ENCODE measurements around the gene VSTM4.
A peak's percentile ranks its signal among the peaks of the same experiment; 100 is the strongest.

The VSTM4 gene

GRCh38 chr10:49090696-49091380 is 24.5 kb downstream of the VSTM4 start:
- DNase-seq = no peak

DNA sequence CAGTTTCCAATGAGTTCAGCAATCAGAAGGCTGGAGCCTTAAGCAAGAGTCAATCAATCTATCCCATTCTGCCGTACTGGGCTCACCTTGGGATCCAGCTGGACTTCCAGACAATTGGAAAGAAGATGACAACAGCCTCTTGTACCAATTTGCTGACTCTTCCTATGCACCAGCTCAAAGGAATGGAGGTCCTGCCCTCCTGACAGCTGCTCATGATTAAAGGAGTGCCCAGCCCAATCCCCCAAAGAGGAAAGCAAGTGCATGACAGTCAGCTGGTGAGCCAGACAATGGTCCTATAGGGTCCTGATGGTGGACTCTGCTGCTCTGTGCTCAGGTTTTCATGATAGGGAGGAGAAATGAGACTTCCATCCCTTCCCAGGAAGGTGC is 25.1 kb downstream of the VSTM4 start:
- no peak for DNase-seq

DNA sequence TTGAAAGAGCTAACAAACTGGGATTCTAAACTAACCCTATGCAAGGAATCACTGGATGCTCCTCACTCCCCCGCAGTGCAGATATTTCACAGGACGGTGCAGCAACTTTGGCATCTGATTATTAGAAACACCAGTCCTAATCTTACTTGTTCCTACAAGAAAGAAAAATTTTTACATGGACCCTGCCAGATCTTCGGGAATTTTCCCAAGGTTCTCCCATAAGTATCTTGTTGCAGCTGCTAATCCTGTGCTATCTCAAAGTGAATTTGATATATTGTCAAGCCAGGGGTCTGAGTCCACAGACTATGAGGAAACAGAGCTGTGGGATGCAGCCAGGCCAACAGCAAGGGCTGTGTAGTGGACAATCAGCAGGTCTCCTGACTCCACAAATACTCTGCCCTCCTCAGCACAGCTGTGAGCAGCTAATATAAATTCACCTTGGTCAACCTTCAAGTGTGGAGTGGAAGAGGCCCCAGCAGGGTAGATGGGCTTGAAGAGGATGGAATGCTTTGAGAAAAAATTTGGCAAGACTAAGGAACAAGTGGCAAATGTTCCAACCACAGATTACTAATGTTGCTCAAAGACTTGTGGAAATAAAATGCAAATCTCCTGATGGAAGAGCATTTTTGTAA is 25.6 kb downstream of the VSTM4 start:
- DNase-seq = no peak

- DNase-seq = no peak
Observed at GRCh38 chr10:49089152-49089551, 26.2 kb downstream of the VSTM4 start.

DNA sequence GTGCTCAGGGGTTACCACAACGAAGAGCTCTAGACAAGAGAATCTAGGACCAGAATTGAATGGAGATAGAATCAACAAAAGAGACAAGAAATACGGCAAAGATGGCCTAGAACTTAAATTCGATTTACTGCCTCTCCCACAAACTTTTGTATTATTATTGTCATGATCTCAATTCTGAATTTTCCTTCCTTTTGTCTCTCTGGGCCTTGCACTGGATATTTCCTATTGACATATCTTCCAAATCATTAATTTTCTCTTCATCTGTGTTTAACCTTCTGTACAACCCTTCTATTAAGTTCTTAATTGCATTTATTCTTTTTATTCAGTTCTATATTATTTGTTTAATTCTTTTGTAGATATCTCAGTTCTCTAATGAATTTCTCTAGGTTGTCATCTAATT is 28.4 kb downstream of the VSTM4 start:
- no peak for DNase-seq

- no peak for DNase-seq
Observed at GRCh38 chr10:49083261-49083660, 32.1 kb downstream of the VSTM4 start.

GRCh38 chr10:49082766-49083165 is 32.6 kb downstream of the VSTM4 start:
- DNase-seq = no peak

- no peak for DNase-seq
Observed at GRCh38 chr10:49081547-49082275, 33.6 kb downstream of the VSTM4 start.

- no peak for DNase-seq
Observed at GRCh38 chr10:49080965-49081364, 34.4 kb downstream of the VSTM4 start.

DNA sequence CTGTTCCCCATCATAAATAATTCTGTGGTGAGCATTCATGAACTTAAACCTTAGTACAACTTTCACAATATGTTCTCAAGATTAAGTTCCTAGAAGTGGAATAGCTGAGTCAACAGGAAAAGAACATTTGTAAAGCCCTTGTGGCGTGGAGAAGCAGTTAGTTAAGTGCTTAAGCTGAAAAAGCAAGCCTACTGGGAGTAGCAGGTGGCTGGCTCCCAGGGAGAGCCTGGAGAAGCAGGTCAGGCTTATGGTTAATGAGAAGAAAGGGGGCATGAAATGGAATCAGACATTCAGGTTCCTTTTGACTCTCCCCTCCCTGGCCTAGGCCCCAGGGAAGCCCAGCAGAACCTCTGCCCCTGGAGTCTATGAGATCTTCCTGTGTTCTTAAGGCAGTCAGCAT is 35.3 kb downstream of the VSTM4 start:
- DNase-seq = no peak

DNA sequence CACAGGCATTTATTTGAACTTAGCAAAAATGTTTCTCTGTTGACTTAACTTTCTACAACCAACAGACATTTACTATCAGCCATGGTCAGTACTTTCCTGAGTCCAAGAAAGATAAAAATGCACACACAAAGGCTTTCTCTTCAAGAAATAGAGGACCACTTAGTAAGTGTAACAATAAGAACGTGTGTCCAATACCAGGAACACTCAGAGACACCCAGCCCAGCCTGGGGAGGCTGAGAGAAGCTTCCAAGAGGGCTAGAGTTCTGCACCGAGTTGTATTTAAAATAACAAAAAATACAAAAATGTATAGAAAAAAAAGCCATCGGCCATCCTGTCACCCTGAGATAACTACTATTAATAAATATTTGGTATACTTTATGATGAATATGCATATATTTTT is 35.8 kb downstream of the VSTM4 start:
- no peak for DNase-seq

DNA sequence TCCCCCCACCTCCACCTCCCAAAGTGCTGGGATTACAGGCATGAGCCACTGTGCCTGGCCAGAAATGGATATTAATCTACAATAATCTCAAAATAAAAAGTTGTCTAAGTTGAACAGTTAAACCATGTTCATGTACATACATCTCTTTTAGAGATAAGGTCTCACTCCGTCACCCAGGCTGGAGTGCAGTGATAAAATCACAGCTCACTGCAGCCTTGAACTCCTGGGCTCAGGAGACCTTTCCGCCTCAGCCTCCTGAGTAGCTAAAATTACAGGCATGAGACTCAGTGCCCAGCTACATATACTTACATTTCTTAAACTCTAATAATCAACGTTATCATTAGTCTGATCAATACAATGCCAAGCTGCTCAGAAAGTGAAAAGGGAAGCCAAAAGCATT is 36.2 kb downstream of the VSTM4 start:
- no peak for DNase-seq

DNA sequence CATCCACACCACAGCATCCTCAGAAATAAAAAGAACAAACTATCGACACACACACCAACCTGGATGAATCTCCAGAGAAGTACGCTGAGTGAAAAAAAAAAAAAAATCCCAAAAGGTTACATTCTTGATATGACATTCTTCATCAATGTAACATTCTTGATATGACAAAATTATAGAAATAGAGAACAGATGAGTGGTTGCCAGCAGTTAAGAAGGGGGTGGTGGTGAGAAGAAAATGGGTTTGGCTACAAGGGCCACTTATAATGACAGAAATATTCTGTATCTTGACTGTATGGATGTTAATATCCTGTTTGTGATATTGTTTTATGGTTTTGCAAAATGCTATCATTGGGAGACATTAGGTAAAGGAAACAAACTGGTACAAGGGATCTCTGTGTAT is 36.9 kb downstream of the VSTM4 start:
- no peak for DNase-seq

DNA sequence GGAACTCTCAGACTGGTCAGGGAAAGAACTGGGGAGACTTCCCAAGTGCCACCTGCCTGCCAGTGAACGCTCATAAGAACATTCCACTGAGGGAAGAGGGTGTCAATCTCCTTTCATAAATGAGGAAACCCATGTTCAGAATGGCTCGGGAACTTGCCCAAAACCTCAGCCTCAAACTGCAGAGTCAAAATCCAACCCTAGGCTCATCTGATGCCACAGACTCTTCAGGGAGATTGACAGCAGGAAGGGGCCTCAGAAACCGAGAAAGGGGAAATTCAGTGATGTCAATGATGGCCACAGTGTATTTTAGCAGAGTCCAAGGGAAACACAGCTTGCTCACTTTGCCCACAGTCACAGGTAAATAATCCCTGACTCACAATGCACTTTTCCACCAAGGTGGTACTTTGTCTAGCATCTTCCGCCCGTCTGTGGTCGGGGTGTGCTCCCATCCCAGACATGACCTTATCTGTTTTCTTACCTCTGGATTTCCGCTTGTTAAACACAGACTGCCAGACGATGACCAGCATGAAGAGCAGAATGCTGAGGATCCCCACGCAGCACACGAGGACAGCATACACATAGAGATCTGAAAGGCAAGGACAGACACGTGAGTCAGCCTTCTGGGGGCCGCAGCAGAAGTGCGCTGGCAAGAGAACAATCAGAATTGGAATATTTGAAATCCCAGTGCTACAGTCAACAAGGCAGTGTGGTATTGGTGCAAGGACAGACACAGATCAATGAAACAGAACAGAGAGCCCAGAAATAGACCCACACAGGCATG is 38.4 kb downstream of the VSTM4 start:
- peak in 1 of 2 experiments; percentile 20 for DNase-seq

GRCh38 chr10:49076319-49076718 is 39.0 kb downstream of the VSTM4 start:
- no peak for DNase-seq

DNA sequence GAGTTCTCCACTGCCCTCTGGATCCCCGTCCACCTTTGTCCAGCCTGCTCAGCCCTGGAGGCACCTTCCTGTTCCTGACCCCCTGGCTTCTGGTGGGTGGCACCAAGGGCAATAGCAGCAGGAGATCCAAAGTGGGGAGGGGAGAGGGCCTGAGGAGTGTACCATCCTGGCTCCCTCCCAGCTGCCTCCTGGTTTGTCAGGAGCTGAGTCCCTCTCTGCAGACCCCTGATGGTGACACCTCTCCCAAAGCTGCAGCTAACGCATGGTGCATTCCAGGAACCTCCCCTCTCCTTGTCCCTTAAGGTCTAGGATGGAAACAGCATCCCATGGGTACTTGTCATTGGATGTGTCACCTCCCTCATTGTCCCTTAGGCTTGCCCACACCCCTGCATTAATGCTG is 39.6 kb downstream of the VSTM4 start:
- no peak for DNase-seq

GRCh38 chr10:49074836-49075682 is 40.3 kb downstream of the VSTM4 start:
- no peak for DNase-seq

DNA sequence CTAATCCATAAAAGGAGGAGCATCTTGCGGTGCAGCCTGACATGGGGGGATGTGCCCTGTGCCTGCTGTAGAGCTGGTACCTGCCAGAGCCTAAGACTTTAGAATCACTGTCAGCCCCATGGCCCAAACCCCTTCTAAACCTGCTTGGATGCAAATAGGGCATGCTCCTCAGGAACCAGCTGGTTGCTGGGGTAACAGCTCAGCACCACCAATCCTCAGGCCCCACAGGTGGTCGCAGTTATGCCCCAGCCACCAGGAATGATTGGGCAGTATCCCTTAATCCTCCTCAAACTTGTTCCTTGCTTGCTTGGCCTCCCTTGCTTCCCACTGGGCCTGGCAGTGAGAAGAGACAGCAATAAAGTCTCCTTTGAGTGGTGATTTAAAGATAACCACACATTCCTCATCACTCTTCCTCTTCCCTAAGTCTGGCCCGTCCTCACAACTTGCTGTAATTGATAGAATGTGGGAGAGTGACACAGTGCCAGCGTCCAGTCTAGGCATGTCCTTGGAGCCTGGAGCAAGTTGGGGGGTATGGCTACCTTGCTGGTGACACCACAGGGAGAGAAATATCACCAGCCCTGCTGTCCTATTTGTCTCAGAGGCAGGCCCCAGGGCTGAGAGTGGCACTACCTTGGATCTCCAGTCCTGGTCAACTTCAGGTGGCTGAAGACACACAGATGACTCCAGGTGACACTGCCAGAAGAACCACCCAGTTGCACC is 43.0 kb downstream of the VSTM4 start:
- DNase-seq = no peak

- no peak for DNase-seq
Observed at GRCh38 chr10:49071160-49071761, 44.1 kb downstream of the VSTM4 start.

DNA sequence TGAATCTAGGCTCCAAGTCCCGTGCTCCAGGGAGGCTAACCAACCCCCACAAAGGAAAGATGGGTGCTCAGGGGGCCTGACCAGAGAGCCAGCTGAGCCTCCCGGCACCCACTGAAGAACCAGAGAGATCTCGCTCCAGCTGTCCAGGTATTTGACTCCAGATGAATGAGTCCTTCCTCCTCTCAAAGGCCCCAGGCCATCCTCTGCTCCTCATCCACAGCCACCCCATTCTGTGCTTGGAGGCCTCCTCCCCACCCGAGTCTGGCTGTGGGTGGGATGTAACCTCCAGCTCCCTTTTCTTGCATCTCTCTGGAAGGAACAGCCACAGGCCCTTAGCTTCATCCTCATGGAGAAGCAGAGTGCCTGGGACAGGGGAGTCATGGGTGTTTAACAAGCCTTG is 44.6 kb downstream of the VSTM4 start:
- DNase-seq = no peak

DNA sequence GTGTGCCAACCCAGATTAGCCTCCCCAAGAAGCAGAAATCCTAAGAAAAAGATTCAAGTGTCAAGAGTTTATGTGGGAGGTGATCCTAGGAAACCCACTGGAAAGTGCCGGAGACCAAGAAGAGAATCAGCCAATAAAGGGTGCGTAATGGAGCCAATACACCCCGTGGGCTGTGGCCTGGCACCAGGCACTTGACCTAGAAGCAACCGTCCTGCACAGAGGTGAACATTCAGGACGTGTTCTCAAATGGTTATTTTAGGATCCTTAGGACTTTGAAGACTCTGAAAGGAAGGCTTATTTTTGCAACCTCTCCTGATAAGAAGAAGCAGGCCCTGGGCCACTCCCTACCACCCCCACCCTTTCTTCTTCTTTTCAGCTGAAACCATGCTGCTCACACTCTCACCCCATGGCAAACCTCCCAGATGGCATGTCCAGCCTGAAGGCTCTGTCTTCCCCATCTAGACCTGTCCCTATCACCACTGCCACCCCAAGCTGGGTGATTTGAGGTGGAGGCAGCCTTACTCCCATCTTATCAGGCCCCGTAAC is 46.6 kb downstream of the VSTM4 start:
- DNase-seq = no peak
